ENCODE data around the gene TLE4.

TLE4 gene

GRCh38 chr9:79663300-79663699 lies 91.5 kb downstream of the TLE4 start:
- TF ChIP-seq, protein P1, sequence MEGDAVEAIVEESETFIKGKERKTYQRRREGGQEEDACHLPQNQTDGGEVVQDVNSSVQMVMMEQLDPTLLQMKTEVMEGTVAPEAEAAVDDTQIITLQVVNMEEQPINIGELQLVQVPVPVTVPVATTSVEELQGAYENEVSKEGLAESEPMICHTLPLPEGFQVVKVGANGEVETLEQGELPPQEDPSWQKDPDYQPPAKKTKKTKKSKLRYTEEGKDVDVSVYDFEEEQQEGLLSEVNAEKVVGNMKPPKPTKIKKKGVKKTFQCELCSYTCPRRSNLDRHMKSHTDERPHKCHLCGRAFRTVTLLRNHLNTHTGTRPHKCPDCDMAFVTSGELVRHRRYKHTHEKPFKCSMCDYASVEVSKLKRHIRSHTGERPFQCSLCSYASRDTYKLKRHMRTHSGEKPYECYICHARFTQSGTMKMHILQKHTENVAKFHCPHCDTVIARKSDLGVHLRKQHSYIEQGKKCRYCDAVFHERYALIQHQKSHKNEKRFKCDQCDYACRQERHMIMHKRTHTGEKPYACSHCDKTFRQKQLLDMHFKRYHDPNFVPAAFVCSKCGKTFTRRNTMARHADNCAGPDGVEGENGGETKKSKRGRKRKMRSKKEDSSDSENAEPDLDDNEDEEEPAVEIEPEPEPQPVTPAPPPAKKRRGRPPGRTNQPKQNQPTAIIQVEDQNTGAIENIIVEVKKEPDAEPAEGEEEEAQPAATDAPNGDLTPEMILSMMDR (conservative IDR thresholded peaks at IDR 0.05), result no peak
- H3K27ac ChIP-seq, result no peak overlapping the region

GRCh38 chr9:79663878-79664277 lies 92.1 kb downstream of the TLE4 start:
- no peak overlapping the region for H3K27ac ChIP-seq
- TF ChIP-seq, protein P1 (conservative IDR thresholded peaks at IDR 0.05), result no peak

GRCh38 chr9:79664375-79664831 lies 92.6 kb downstream of the TLE4 start:
- TF ChIP-seq, protein P1 (conservative IDR thresholded peaks at IDR 0.05), result no peak
- no peak overlapping the region for H3K27ac ChIP-seq

DNA sequence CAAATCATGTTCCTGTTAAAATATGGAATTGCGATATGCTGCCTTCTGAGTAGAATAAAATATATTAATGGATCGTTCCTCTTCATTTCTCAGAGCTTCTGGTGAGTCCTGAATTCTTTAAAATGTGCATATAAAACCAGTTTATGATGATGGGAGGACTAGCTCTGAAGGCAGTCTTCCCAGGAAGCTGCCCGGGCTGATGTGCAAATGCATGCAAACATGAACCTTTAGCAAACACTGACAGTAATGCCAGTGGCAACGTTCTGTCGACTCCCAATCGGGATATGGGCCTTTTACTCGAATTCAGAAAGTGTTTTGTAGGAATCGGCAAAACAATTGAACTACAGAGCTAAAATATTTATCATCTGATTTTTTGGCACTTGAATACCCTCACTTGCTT lies 93.6 kb downstream of the TLE4 start:
- no peak overlapping the region for H3K27ac ChIP-seq
- TF ChIP-seq, protein P1 (conservative IDR thresholded peaks at IDR 0.05), result no peak

- no peak overlapping the region for H3K27ac ChIP-seq
- TF ChIP-seq, protein P1 (conservative IDR thresholded peaks at IDR 0.05), result no peak
Measured at GRCh38 chr9:79665931-79666330, 94.2 kb downstream of the TLE4 start.

- TF ChIP-seq, protein P1 (conservative IDR thresholded peaks at IDR 0.05), result no peak
- H3K27ac ChIP-seq, result no peak overlapping the region
Measured at GRCh38 chr9:79667120-79667519, 95.4 kb downstream of the TLE4 start.

GRCh38 chr9:79667817-79668436 lies 96.2 kb downstream of the TLE4 start:
- TF ChIP-seq, protein P1 (conservative IDR thresholded peaks at IDR 0.05), result no peak
- H3K27ac ChIP-seq, result no peak overlapping the region
